Hepatocyte (in vitro differentiated cells): ENCODE data around the gene PNKP. TPM values are rescaled to one million over a fixed set of nuclear protein-coding genes. Genes with fewer than 3 reads are reported as not detected.

ENCODE experiments used
- DNase-seq: peaks from one replicate; pipeline ENCODE4 v3.0.0-alpha.2; 2016; ENCODE audit warnings: low spot score
- H2AFZ ChIP-seq: fragments of 200-600 bp; sonication (generic); 2 replicates; pipeline ENCODE4 v1.6.0; 2016; ENCODE audit warnings: antibody characterized with exemption, mild to moderate bottlenecking
- H3K27ac ChIP-seq: fragments of 200-600 bp; sonication (generic); 2 replicates; pipeline ENCODE4 v1.5.1; 2016; ENCODE audit warnings: mild to moderate bottlenecking
- H3K27me3 ChIP-seq: fragments of 200-600 bp; sonication (generic); 2 replicates; pipeline ENCODE4 v1.6.1; 2016
- H3K36me3 ChIP-seq: fragments of 200-600 bp; sonication (generic); replicated peaks from 2 replicates; pipeline ENCODE4 v1.5.1; 2016; ENCODE audit warnings: low read depth; ENCODE audit not compliant: insufficient read depth
- H3K4me1 ChIP-seq: fragments of 200-600 bp; sonication (generic); 2 replicates; pipeline ENCODE4 v1.5.1; 2016; ENCODE audit warnings: mild to moderate bottlenecking, moderate library complexity; ENCODE audit not compliant: insufficient read depth
- H3K4me2 ChIP-seq: fragments of 200-600 bp; sonication (generic); 2 replicates; pipeline ENCODE4 v1.6.0; 2016
- H3K4me3 ChIP-seq: fragments of 200-600 bp; sonication (generic); 2 replicates; pipeline ENCODE4 v1.5.1; 2016; ENCODE audit warnings: mild to moderate bottlenecking
- H3K79me2 ChIP-seq: fragments of 200-600 bp; sonication (generic); 2 replicates; pipeline ENCODE4 v1.6.0; 2017; ENCODE audit warnings: mild to moderate bottlenecking
- H3K9me2 ChIP-seq: fragments of 200-600 bp; sonication (generic); replicated peaks from 2 replicates; pipeline ENCODE4 v1.6.0; 2017; ENCODE audit warnings: mild to moderate bottlenecking; ENCODE audit not compliant: insufficient read depth
- H3K9me3 ChIP-seq: fragments of 200-600 bp; sonication (generic); 2 replicates; pipeline ENCODE4 v1.5.1; 2016; ENCODE audit warnings: low read depth, mild to moderate bottlenecking
- H4K20me1 ChIP-seq: fragments of 200-600 bp; sonication (generic); 2 replicates; pipeline ENCODE4 v1.6.0; 2016; ENCODE audit warnings: mild to moderate bottlenecking; ENCODE audit not compliant: insufficient read depth, poor library complexity, severe bottlenecking
- EZH2 ChIP-seq: fragments of 200-600 bp; sonication (generic); IDR thresholded peaks from 2 replicates; pipeline ENCODE4 v1.6.1; 2016; ENCODE audit warnings: antibody characterized with exemption, mild to moderate bottlenecking, borderline replicate concordance
- EZH2phosphoT487 ChIP-seq: fragments of 200-600 bp; sonication (generic); IDR thresholded peaks from one replicate; pipeline ENCODE4 v1.6.1; 2018; ENCODE audit warnings: antibody characterized with exemption, mild to moderate bottlenecking, low read depth, moderate library complexity; ENCODE audit not compliant: unreplicated experiment, severe bottlenecking
- WGBS: methylation state at CpG from one replicate; pipeline ENCODE4 v1.1.6; 2016; ENCODE audit warnings: low lambda C conversion rate; ENCODE audit errors: missing lambda C conversion rate; 5-methylcytosine and 5-hydroxymethylcytosine counted together
- polyA plus RNA-seq: library from polyadenylated mRNA; unstranded; fragments of >200 nt; fragmentation: Nextera tagmentation; extraction: Ambion mirVana; gene quantifications from 2 replicates; pipeline ENCODE4 v1.2.1, GENCODE V29; 2016
- total RNA-seq: library from RNA; depleted of rRNA; stranded (reverse); fragments of >200 nt; gene quantifications from 2 replicates; pipeline ENCODE4 v1.2.3, GENCODE V29; 2014
- TF ChIP-seq, protein P1 (sequence below): fragments of 200-600 bp; sonication (generic); IDR thresholded peaks from 2 replicates; pipeline ENCODE4 v1.5.1; 2016; ENCODE audit warnings: antibody characterized with exemption, mild to moderate bottlenecking; ENCODE audit not compliant: poor library complexity

The PNKP gene
- total and polyA plus RNA-seq, 2 experiments from 2014 or later = 27.0 to 68.6 TPM

DNA sequence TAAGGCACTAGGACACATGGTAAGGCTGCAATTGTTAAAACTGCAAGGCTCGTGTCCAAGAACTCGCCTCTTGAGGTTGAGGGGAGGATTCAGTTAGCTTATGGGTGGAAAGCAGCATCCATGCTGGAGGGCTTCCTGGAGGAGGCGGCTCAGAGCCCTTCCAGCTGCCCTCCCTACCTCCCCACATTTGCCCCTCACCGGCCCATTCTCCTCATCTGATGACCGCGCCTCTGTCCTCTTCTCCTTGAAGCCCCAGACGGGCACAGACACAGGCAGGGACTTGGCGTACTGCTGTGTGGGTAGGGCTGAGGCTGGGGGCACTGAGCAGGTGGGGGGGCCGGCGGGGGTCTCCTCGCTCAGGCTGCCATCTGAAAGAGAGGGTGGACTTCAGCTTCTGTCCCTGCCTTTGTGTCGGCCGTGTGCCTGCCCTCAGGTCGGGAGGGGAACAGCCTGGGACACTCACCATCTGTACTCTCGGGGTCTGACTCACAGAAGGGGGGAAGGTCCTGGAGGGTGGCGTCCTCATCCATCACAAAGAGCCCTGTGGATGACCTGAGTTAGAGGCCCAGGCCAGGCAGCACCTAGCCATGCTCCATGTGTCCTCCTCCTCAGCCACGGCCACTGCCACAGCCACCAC, 4.1 kb upstream of the PNKP start:
- no peak for DNase-seq
- no peaks in the 10 kb centered on the region for H3K27me3 ChIP-seq
- no peak for TF ChIP-seq EZH2phosphoT487
- peaks cover 36% of the 10 kb centered on the region for H3K79me2 ChIP-seq
- H3K9me2 ChIP-seq = no peaks in the 10 kb centered on the region
- no peak overlapping the region for H3K27ac ChIP-seq
- H3K4me2 ChIP-seq = no peak overlapping the region
- H3K9me3 ChIP-seq = no peaks in the 10 kb centered on the region
- no peak overlapping the region for H2AFZ ChIP-seq
- 97% methylated on average over 12 of the region's 17 CpGs for WGBS
- H3K4me1 ChIP-seq = peaks cover 21% of the 10 kb centered on the region
- H3K4me3 ChIP-seq = no peak overlapping the region
- no peaks in the 10 kb centered on the region for H4K20me1 ChIP-seq
- no peaks in the 10 kb centered on the region for H3K36me3 ChIP-seq

DNA sequence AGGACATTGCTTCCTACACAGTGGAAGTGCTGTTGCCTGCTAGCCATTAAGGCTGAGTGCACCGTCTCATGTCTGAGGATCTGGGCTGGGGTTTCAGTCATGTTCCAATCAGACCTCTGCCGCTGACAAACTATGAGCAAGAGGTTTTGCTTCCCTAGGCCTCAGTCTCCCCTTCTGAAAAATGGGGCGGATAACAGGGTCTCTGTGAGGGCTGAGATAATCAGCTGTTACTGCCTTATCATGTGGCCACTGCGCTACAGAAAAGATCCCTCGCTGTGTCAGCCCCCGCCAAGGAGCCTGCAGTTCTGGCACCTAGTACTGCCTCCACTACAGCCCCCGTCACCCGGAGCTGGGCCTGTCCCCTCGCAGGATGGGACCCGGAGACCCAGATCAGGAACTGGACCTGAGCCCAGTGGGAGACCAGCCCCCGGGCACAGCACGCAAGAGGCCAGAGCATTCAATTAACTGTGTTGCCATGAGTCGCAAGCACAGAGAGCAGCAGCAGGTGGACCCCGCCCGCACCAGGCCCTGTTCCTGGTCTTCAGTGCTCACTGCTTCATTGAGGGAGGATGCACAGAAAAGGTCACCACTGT, 3.0 kb upstream of the PNKP start:
- no peaks in the 10 kb centered on the region for H3K9me3 ChIP-seq
- no peaks in the 10 kb centered on the region for H3K36me3 ChIP-seq
- peaks cover 26% of the 10 kb centered on the region for H3K4me1 ChIP-seq
- no peak overlapping the region for H2AFZ ChIP-seq
- no peak for DNase-seq
- H3K4me3 ChIP-seq = no peak overlapping the region
- TF ChIP-seq EZH2 (no peak), EZH2phosphoT487 (no peak)
- TF ChIP-seq, protein P1, sequence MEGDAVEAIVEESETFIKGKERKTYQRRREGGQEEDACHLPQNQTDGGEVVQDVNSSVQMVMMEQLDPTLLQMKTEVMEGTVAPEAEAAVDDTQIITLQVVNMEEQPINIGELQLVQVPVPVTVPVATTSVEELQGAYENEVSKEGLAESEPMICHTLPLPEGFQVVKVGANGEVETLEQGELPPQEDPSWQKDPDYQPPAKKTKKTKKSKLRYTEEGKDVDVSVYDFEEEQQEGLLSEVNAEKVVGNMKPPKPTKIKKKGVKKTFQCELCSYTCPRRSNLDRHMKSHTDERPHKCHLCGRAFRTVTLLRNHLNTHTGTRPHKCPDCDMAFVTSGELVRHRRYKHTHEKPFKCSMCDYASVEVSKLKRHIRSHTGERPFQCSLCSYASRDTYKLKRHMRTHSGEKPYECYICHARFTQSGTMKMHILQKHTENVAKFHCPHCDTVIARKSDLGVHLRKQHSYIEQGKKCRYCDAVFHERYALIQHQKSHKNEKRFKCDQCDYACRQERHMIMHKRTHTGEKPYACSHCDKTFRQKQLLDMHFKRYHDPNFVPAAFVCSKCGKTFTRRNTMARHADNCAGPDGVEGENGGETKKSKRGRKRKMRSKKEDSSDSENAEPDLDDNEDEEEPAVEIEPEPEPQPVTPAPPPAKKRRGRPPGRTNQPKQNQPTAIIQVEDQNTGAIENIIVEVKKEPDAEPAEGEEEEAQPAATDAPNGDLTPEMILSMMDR = no peak
- peak overlapping the region; percentile 75 for H3K4me2 ChIP-seq
- H3K9me2 ChIP-seq = no peaks in the 10 kb centered on the region
- H3K27ac ChIP-seq = peak overlapping the region; percentile 78
- peaks cover 38% of the 10 kb centered on the region for H3K79me2 ChIP-seq
- H3K27me3 ChIP-seq = no peaks in the 10 kb centered on the region
- WGBS = 89% methylated on average over 15 of the region's 15 CpGs
- H4K20me1 ChIP-seq = no peaks in the 10 kb centered on the region

DNA sequence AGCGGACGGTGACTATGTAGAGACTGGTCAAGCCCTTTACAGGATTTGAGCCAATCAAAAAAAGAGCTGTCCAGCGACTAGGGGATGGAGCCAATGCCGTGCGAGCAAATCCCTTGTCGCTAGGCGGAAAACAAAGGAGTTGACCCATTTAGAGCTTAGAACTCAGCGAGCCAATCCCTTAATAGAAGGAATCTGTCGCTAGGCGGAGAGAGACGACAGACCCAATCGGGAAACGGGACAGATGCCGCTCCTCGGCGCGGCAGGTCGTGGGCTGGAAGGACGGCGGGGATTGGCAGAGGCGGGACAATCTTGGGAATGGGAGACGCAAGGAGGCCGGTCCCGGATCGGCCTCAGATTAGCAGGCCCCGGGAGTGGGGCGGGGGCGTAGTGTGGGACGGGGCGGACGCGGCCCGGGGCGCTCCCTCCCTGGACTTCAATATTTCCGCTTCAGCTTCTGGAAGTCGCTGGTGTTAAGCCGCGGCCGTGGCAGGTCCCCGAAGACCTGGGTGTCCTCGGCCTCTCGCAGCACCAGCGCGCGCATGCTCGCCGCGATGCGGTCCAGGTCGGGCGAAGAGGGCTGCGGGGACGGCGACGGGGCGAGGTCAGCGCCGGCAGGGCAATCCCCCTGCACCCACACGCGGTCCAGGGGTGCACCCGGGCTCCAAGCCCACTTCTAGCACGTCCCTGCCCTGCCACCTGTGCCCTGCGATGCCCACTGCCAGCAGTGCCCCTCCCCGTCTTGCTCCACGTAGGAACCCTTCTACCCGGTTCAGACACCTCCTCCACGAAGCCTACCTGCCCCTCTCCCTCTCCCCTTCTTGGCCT, 2.3 kb upstream of the PNKP start:
- H3K36me3 ChIP-seq = no peaks in the 10 kb centered on the region
- peaks cover under 1% of the 10 kb centered on the region for H4K20me1 ChIP-seq
- peaks cover 36% of the 10 kb centered on the region for H3K79me2 ChIP-seq
- H2AFZ ChIP-seq = no peak overlapping the region
- no peak for TF ChIP-seq EZH2
- no peak for TF ChIP-seq EZH2phosphoT487
- TF ChIP-seq, protein P1 = no peak
- no peak overlapping the region for H3K4me3 ChIP-seq
- peak; percentile 98 for DNase-seq
- H3K27me3 ChIP-seq = no peaks in the 10 kb centered on the region
- WGBS = 3% methylated on average over 57 of the region's 67 CpGs
- no peaks in the 10 kb centered on the region for H3K9me2 ChIP-seq
- no peaks in the 10 kb centered on the region for H3K9me3 ChIP-seq
- H3K4me1 ChIP-seq = peaks cover 26% of the 10 kb centered on the region
- peak overlapping the region; percentile 75 for H3K4me2 ChIP-seq
- peak overlapping the region; percentile 78 for H3K27ac ChIP-seq

DNA sequence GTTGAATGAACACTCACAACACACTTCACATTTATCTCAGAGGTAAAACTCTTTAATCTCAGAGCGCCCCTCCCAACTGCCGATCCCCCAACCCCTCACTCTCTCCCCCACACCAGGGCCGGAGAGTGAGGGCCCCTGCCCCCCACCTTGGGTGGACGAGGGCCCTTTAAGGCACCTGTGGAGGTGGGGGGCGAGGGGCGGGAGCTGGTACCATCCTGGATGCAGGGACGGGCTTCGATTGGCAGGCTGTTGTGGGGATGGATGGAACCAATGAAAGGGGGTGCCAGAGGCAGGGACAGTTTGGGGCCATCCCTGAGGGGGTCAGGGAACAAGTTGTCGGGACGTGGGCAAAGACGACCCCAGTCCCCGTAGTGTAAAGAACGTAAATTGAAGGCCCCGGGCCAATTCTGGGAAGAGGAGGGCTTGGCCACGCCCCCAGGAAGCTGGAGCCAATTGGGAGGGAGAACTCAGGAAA, 1.7 kb upstream of the PNKP start:
- H3K27me3 ChIP-seq = no peaks in the 10 kb centered on the region
- H3K4me2 ChIP-seq = peak overlapping the region; percentile 75
- H2AFZ ChIP-seq = no peak overlapping the region
- TF ChIP-seq EZH2 (no peak), EZH2phosphoT487 (no peak)
- TF ChIP-seq, protein P1 = no peak
- no peaks in the 10 kb centered on the region for H3K9me2 ChIP-seq
- no peak overlapping the region for H3K4me3 ChIP-seq
- no peaks in the 10 kb centered on the region for H3K9me3 ChIP-seq
- peaks cover 36% of the 10 kb centered on the region for H3K79me2 ChIP-seq
- H3K27ac ChIP-seq = peak overlapping the region; percentile 93
- H4K20me1 ChIP-seq = peaks cover 3% of the 10 kb centered on the region
- WGBS = 9% methylated on average over 10 of the region's 15 CpGs
- no peaks in the 10 kb centered on the region for H3K36me3 ChIP-seq
- H3K4me1 ChIP-seq = peaks cover 26% of the 10 kb centered on the region
- no peak for DNase-seq
